ENCODE results near the gene SYT2. TPM values are rescaled to one million over a fixed set of nuclear protein-coding genes. Genes with fewer than 3 reads are reported as not detected.

SYT2 gene
- polyA plus RNA-seq, 1 experiment, result not detected

GRCh38 chr1:202656951-202657646 lies 53.2 kb downstream of the SYT2 start:
- peaks cover 37% of the 10 kb centered on the region for H3K27me3 ChIP-seq (ENCODE audit: control insufficient read depth, insufficient read depth, low read length)

GRCh38 chr1:202656057-202656456 lies 54.2 kb downstream of the SYT2 start:
- DNase-seq (ENCODE audit: low read depth), result no peak
- Histone ChIP-seq H3K27me3 (ENCODE audit: control insufficient read depth, insufficient read depth, low read length) (peaks cover 32% of the 10 kb centered on the region), H3K36me3 (ENCODE audit: control insufficient read depth, insufficient read depth, low read length) (no peaks in the 10 kb centered on the region), H3K4me3 (ENCODE audit: low read depth, low read length) (no peak overlapping the region)
- ChIA-PET CTCF (no interaction called here), POLR2A (no interaction called here)
- TF ChIP-seq CTCF (IDR thresholded peaks at IDR 0.05; ENCODE audit: insufficient read depth, low read depth, low read length), result no peak

More at GRCh38 chr1:202656951-202657646, 53.2 kb downstream of the SYT2 start:
- CTCF ChIA-PET, result interaction anchor here (0.9 kb wide), 1 partner anchor 36 kb away, joined by 3 read pairs; no protein-coding TSS in a partner anchor
- DNase-seq (ENCODE audit: low read depth), result no peak
- Histone ChIP-seq H3K36me3 (ENCODE audit: control insufficient read depth, insufficient read depth, low read length) (no peaks in the 10 kb centered on the region), H3K4me3 (ENCODE audit: low read depth, low read length) (no peak overlapping the region)
- POLR2A ChIA-PET, result no interaction called here
- no peak for TF ChIP-seq CTCF (IDR thresholded peaks at IDR 0.05; ENCODE audit: insufficient read depth, low read depth, low read length)

GRCh38 chr1:202654079-202654478 lies 56.2 kb downstream of the SYT2 start:
- TF ChIP-seq CTCF (IDR thresholded peaks at IDR 0.05; ENCODE audit: insufficient read depth, low read depth, low read length), result no peak
- H3K36me3 ChIP-seq (ENCODE audit: control insufficient read depth, insufficient read depth, low read length), result no peaks in the 10 kb centered on the region
- H3K4me3 ChIP-seq (ENCODE audit: low read depth, low read length), result no peak overlapping the region
- DNase-seq (ENCODE audit: low read depth), result no peak
- ChIA-PET CTCF (interaction anchor here (0.7 kb wide), 1 partner anchor 39 kb away, joined by 3 read pairs; no protein-coding TSS in a partner anchor), POLR2A (no interaction called here)
- peaks cover 27% of the 10 kb centered on the region for H3K27me3 ChIP-seq (ENCODE audit: control insufficient read depth, insufficient read depth, low read length)

GRCh38 chr1:202649553-202650392 lies 60.5 kb downstream of the SYT2 start:
- H3K4me3 ChIP-seq (ENCODE audit: low read depth, low read length), result no peak overlapping the region
- POLR2A ChIA-PET, result no interaction called here
- peaks cover 32% of the 10 kb centered on the region for H3K27me3 ChIP-seq (ENCODE audit: control insufficient read depth, insufficient read depth, low read length)
- DNase-seq (ENCODE audit: low read depth), result no peak
- CTCF ChIA-PET, result interaction anchor here (0.9 kb wide), 1 partner anchor 9 kb away, joined by 3 read pairs; no protein-coding TSS in a partner anchor
- no peaks in the 10 kb centered on the region for H3K36me3 ChIP-seq (ENCODE audit: control insufficient read depth, insufficient read depth, low read length)
- no peak for TF ChIP-seq CTCF (IDR thresholded peaks at IDR 0.05; ENCODE audit: insufficient read depth, low read depth, low read length)

GRCh38 chr1:202648605-202649226 lies 61.5 kb downstream of the SYT2 start:
- DNase-seq (ENCODE audit: low read depth), result no peak
- peaks cover 40% of the 10 kb centered on the region for H3K27me3 ChIP-seq (ENCODE audit: control insufficient read depth, insufficient read depth, low read length)
- no peak overlapping the region for H3K4me3 ChIP-seq (ENCODE audit: low read depth, low read length)
- POLR2A ChIA-PET, result no interaction called here
- CTCF ChIA-PET, result interaction anchor here (0.9 kb wide), 1 partner anchor 10 kb away, joined by 3 read pairs; no protein-coding TSS in a partner anchor
- TF ChIP-seq CTCF (IDR thresholded peaks at IDR 0.05; ENCODE audit: insufficient read depth, low read depth, low read length), result no peak
- no peaks in the 10 kb centered on the region for H3K36me3 ChIP-seq (ENCODE audit: control insufficient read depth, insufficient read depth, low read length)

Measured in BJ (cell line).